Liver (tissue), 9 donors: ENCODE data around the gene OR6B1. TPM values are rescaled to one million over a fixed set of nuclear protein-coding genes. Genes with fewer than 3 reads are reported as not detected.
"Not testable (repeated sequence)": the region's sequence is repeated elsewhere in the genome, so short reads cannot be mapped to it uniquely, and the experiment has no call there.

Experiments used
- DNase-seq: peaks from one replicate; pipeline ENCODE4 v3.0.0-alpha.2; 2017; ENCODE audit warnings: low spot score
- H3K27ac ChIP-seq, 2 donors: one replicate each; pipeline ENCODE4 v1.7.0; 2013; ENCODE audit warnings: inconsistent platforms in 2 of 2, low read length in 2 of 2, control low read depth in 1 of 2, low read depth in 1 of 2, mild to moderate bottlenecking in 1 of 2
- H3K27me3 ChIP-seq, 4 donors: one replicate each; pipeline versions ENCODE4 v1.6.1 to v1.7.0; 2013; ENCODE audit warnings: low read length in 3 of 4, inconsistent platforms in 1 of 4, mild to moderate bottlenecking in 1 of 4, moderate library complexity in 1 of 4; ENCODE audit not compliant: control insufficient read depth in 4 of 4, insufficient read depth in 4 of 4
- H3K36me3 ChIP-seq, 4 donors: one replicate each; pipeline versions ENCODE4 v1.6.1 to v1.7.0; 2013; ENCODE audit warnings: low read length in 3 of 4, mild to moderate bottlenecking in 3 of 4, low read depth in 1 of 4, moderate library complexity in 1 of 4; ENCODE audit not compliant: control insufficient read depth in 4 of 4, insufficient read depth in 3 of 4
- H3K4me1 ChIP-seq, 4 donors: one replicate each; pipeline versions ENCODE4 v1.6.1 to v1.7.0; 2013; ENCODE audit warnings: low read length in 3 of 4, mild to moderate bottlenecking in 3 of 4, moderate library complexity in 1 of 4; ENCODE audit not compliant: control insufficient read depth in 4 of 4, insufficient read depth in 4 of 4
- H3K4me3 ChIP-seq, 3 donors: one replicate each; pipeline versions ENCODE4 v1.6.1 to v1.7.0; 2013; ENCODE audit warnings: low read length in 3 of 3, control low read depth in 1 of 3, low read depth in 1 of 3, mild to moderate bottlenecking in 1 of 3
- H3K9ac ChIP-seq, 2 donors: one replicate each; pipeline ENCODE4 v1.7.0; 2013; ENCODE audit warnings: low read length in 2 of 2, mild to moderate bottlenecking in 2 of 2, moderate library complexity in 2 of 2, control low read depth in 1 of 2, low read depth in 1 of 2
- H3K9me3 ChIP-seq, 4 donors: one replicate each; pipeline versions ENCODE4 v1.6.1 to v1.7.0; 2013; ENCODE audit warnings: low read length in 3 of 4; ENCODE audit not compliant: control insufficient read depth in 4 of 4
- EGR1 ChIP-seq, 2 donors: IDR thresholded peaks; 2 replicates each; pipeline ENCODE4 v1.6.1; 2016 to 2018; ENCODE audit warnings: antibody characterized with exemption in 2 of 2, low read depth in 2 of 2
- FOXA1 ChIP-seq: IDR thresholded peaks from 2 replicates; pipeline ENCODE4 v1.6.1; 2016; ENCODE audit warnings: antibody characterized with exemption
- FOXA2 ChIP-seq: IDR thresholded peaks from 2 replicates; pipeline ENCODE4 v1.6.1; 2016; ENCODE audit warnings: antibody characterized with exemption
- GABPA ChIP-seq, 2 donors: IDR thresholded peaks in 1 of 2; conservative IDR thresholded peaks in 1 of 2; 2 replicates each; pipeline ENCODE4 v1.6.1; 2016; ENCODE audit warnings: antibody characterized with exemption in 2 of 2, mild to moderate bottlenecking in 1 of 2, moderate library complexity in 1 of 2
- HNF4G ChIP-seq: IDR thresholded peaks from 2 replicates; pipeline ENCODE4 v1.6.1; 2016; ENCODE audit warnings: antibody characterized with exemption
- JUND ChIP-seq, 2 donors: IDR thresholded peaks; 2 replicates each; pipeline ENCODE4 v1.6.1; 2016; ENCODE audit warnings: antibody characterized with exemption in 2 of 2
- NR2F2 ChIP-seq: IDR thresholded peaks from 2 replicates; pipeline ENCODE4 v1.6.1; 2016; ENCODE audit warnings: antibody characterized with exemption
- RAD21 ChIP-seq, 2 donors: IDR thresholded peaks; 2 replicates each; pipeline ENCODE4 v1.6.1; 2016; ENCODE audit warnings: antibody characterized with exemption in 2 of 2, mild to moderate bottlenecking in 2 of 2
- RXRA ChIP-seq, 2 donors: IDR thresholded peaks; 2 replicates each; pipeline ENCODE4 v1.6.1; 2017 to 2018; ENCODE audit warnings: antibody characterized with exemption in 2 of 2, mild to moderate bottlenecking in 1 of 2
- SP1 ChIP-seq: IDR thresholded peaks from 2 replicates; pipeline ENCODE4 v1.6.1; 2018; ENCODE audit warnings: antibody characterized with exemption, mild to moderate bottlenecking
- TAF1 ChIP-seq: conservative IDR thresholded peaks from 2 replicates; pipeline ENCODE4 v1.6.1; 2016; ENCODE audit warnings: antibody characterized with exemption, mild to moderate bottlenecking
- YY1 ChIP-seq: IDR thresholded peaks from 2 replicates; pipeline ENCODE4 v1.6.1; 2016; ENCODE audit warnings: antibody characterized with exemption, mild to moderate bottlenecking
- WGBS: extraction: QIAGEN DNeasy Blood & Tissue Kit; methylation state at CpG from one replicate; pipeline ENCODE4 v1.1.7; 2013; 5-methylcytosine and 5-hydroxymethylcytosine counted together
- polyA plus RNA-seq, 2 donors: library from polyadenylated mRNA; stranded (reverse) in 1 of 2; unstranded in 1 of 2; fragments of 200-250 nt in 1 of 2; fragments of >200 nt in 1 of 2; fragmentation: Nextera tagmentation in 1 of 2; extraction: Ambion mirVana in 1 of 2; gene quantifications; one replicate each; pipeline versions ENCODE4 v1.2.1 to v1.2.3, GENCODE V29; 2013 to 2015
- total RNA-seq, 2 donors: library from RNA; depleted of rRNA; stranded (reverse); fragments of >200 nt; gene quantifications; one replicate each; pipeline ENCODE4 v1.2.3, GENCODE V29; 2014
- TF ChIP-seq, protein P1 (sequence below): IDR thresholded peaks from 2 replicates; pipeline ENCODE4 v1.6.1; 2016; ENCODE audit warnings: antibody characterized with exemption, mild to moderate bottlenecking
- TF ChIP-seq, protein P2 (sequence below): IDR thresholded peaks from 2 replicates; pipeline ENCODE4 v1.6.1; 2016; ENCODE audit warnings: antibody characterized with exemption
- TF ChIP-seq, protein P3 (sequence below): IDR thresholded peaks from 2 replicates; pipeline ENCODE4 v1.6.1; 2016; ENCODE audit warnings: antibody characterized with exemption
- TF ChIP-seq, protein P4 (sequence below): fragments of 150-350 bp; IDR thresholded peaks from 2 replicates; pipeline ENCODE4 v1.5.1; 2017; ENCODE audit warnings: improper control_type of control experiment, low read depth, low read length; ENCODE audit not compliant: missing input control
- TF ChIP-seq, protein P5 (sequence below): IDR thresholded peaks from 2 replicates; pipeline ENCODE4 v1.6.1; 2016; ENCODE audit warnings: antibody characterized with exemption
- donor health status: healthy.
- donor health status: healthy.
- donor health status: healthy.
- donor health status: healthy.
- donor health status: healthy.

Gene OR6B1
- total and polyA plus RNA-seq, 4 donors, result 0.05 TPM; not detected in 3

DNA sequence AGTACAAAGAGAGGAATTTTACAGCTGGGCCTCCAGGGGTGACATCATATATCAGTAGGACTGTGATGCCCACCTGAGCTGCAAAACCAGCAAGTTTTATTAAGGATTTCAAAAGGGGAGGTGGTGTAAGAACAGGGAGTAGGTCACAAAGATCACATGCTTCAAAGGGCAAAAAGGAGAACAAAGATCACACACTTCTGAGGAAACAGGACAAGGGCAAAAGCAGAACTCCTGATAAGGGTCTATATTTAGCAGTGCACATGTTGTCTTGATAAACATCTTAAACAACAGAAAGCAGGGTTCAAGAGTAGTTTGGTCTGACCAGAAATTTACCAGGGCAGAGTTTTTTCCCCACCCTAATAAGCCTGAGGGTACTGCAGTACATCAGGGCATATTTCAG is 9.9 kb downstream of the OR6B1 start:
- H3K9me3 ChIP-seq, H3K4me1 ChIP-seq, H3K27me3 ChIP-seq, H3K9ac ChIP-seq, H3K36me3 ChIP-seq, DNase-seq, H3K4me3 ChIP-seq, H3K27ac ChIP-seq: not testable (repeated sequence)

DNA sequence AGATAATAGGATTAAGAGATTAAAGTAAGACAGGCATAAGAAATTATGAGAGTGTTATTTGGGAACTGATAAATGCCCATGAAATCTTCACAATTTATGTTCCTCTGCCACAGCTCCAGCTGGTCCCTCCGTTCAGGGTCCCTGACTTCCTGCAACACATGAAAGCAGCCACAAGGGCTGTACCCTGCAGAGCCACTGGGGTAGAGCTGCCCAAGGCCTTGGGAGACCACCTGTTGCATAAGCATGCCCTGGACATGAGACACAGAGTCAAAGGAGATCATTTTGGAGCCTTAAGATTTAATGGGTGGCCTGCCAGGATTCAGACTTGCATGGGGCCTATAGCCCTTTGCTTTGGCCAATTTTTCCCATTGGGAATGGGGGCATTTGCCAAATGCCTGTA is 10.7 kb downstream of the OR6B1 start:
- WGBS, result 84% methylated on average over 1 of the region's 1 CpG
- not testable (repeated sequence) for H3K4me1 ChIP-seq, H3K36me3 ChIP-seq, H3K4me3 ChIP-seq, H3K9ac ChIP-seq, H3K27ac ChIP-seq, H3K9me3 ChIP-seq, DNase-seq, H3K27me3 ChIP-seq

DNA sequence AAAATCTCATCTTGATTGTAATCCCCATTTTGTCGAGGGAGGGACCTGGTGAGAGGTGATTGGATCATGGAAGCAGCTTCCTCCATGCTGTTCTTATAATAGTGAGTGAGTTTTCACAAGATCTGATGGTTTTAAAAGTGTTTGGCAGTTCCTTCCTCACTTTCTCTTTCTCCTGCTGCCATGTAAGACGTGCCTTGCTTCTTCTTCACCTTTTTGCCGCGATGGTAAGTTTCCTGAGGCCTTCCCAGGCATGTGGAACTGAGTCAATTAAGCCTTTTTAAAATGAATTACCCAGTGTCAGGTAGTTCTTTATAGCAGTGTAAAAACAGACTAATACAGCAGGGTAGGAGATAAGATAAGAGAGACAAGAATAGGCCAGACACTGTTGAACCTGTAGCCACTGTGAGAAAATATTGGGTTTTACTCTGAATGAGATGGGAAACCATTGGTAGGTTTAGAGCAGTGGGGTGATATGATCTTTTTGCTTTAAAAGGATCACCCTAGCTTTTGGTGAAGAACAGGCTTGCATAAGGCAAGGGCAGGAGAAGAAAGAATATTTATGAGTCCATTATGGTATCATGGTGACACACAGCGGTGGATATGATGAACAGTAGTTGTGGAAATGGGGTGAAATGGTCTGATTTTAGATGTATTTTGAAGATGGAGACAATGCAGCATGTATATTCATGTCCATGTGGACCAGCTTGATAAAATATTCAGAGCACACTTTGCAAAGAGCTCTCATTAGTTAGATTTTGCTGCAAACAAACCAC is 11.5 kb downstream of the OR6B1 start:
- 88% methylated on average over 5 of the region's 5 CpGs for WGBS
- no peak overlapping the region for H3K4me3 ChIP-seq
- H3K9ac ChIP-seq, result no peak overlapping the region
- H3K27me3 ChIP-seq, result no peaks in the 10 kb centered on the region
- no peaks in the 10 kb centered on the region for H3K9me3 ChIP-seq
- no peaks in the 10 kb centered on the region for H3K4me1 ChIP-seq
- no peak for TF ChIP-seq SP1
- TF ChIP-seq RAD21 (IDR thresholded peaks at IDR 0.05), result peak; percentile 23 to 53
- TF ChIP-seq JUND (IDR thresholded peaks at IDR 0.05), result no peak
- H3K36me3 ChIP-seq, result no peaks in the 10 kb centered on the region
- no peak overlapping the region for H3K27ac ChIP-seq
- DNase-seq, result no peak

DNA sequence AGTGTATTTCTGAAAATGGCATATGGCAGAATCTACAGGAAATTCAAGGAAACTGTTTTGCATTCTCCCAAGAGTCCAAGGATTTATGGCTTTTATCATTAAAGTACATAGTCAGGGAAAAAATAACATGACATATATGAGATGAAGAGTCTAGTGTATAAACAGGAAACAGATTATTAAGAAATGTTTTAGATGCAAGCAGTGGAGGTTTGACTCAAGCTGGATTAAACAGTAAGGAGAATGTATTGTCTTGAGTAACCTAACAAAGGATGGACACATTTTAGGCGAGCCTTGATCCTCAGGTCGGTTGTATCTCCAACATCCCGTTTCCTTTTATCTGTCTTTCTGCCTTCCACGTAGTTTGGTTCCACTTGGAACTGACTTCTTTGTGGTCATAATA is 17.9 kb downstream of the OR6B1 start:
- H3K9me3 ChIP-seq, result no peaks in the 10 kb centered on the region
- no peaks in the 10 kb centered on the region for H3K27me3 ChIP-seq
- no peak overlapping the region for H3K27ac ChIP-seq
- no peak overlapping the region for H3K9ac ChIP-seq
- no peak for DNase-seq
- no peaks in the 10 kb centered on the region for H3K4me1 ChIP-seq
- no peak overlapping the region for H3K4me3 ChIP-seq
- no peaks in the 10 kb centered on the region for H3K36me3 ChIP-seq
- WGBS, result 87% methylated on average over 4 of the region's 4 CpGs
- TF ChIP-seq SP1 (no peak), RXRA (IDR thresholded peaks at IDR 0.05) (no peak), FOXA2 (no peak), RAD21 (IDR thresholded peaks at IDR 0.05) (no peak), GABPA (IDR thresholded peaks at IDR 0.05 in 1 of 2, conservative IDR thresholded peaks at IDR 0.05 in 1 of 2) (no peak), EGR1 (IDR thresholded peaks at IDR 0.05; ENCODE audit: low read depth in 2 of 2) (no peak), TAF1 (no peak), NR2F2 (no peak), YY1 (no peak), FOXA1 (no peak), HNF4G (no peak)
- TF ChIP-seq, protein P1, sequence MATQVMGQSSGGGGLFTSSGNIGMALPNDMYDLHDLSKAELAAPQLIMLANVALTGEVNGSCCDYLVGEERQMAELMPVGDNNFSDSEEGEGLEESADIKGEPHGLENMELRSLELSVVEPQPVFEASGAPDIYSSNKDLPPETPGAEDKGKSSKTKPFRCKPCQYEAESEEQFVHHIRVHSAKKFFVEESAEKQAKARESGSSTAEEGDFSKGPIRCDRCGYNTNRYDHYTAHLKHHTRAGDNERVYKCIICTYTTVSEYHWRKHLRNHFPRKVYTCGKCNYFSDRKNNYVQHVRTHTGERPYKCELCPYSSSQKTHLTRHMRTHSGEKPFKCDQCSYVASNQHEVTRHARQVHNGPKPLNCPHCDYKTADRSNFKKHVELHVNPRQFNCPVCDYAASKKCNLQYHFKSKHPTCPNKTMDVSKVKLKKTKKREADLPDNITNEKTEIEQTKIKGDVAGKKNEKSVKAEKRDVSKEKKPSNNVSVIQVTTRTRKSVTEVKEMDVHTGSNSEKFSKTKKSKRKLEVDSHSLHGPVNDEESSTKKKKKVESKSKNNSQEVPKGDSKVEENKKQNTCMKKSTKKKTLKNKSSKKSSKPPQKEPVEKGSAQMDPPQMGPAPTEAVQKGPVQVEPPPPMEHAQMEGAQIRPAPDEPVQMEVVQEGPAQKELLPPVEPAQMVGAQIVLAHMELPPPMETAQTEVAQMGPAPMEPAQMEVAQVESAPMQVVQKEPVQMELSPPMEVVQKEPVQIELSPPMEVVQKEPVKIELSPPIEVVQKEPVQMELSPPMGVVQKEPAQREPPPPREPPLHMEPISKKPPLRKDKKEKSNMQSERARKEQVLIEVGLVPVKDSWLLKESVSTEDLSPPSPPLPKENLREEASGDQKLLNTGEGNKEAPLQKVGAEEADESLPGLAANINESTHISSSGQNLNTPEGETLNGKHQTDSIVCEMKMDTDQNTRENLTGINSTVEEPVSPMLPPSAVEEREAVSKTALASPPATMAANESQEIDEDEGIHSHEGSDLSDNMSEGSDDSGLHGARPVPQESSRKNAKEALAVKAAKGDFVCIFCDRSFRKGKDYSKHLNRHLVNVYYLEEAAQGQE, result no peak
- TF ChIP-seq, protein P2, sequence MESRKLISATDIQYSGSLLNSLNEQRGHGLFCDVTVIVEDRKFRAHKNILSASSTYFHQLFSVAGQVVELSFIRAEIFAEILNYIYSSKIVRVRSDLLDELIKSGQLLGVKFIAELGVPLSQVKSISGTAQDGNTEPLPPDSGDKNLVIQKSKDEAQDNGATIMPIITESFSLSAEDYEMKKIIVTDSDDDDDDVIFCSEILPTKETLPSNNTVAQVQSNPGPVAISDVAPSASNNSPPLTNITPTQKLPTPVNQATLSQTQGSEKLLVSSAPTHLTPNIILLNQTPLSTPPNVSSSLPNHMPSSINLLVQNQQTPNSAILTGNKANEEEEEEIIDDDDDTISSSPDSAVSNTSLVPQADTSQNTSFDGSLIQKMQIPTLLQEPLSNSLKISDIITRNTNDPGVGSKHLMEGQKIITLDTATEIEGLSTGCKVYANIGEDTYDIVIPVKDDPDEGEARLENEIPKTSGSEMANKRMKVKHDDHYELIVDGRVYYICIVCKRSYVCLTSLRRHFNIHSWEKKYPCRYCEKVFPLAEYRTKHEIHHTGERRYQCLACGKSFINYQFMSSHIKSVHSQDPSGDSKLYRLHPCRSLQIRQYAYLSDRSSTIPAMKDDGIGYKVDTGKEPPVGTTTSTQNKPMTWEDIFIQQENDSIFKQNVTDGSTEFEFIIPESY, result no peak
- TF ChIP-seq, protein P3, sequence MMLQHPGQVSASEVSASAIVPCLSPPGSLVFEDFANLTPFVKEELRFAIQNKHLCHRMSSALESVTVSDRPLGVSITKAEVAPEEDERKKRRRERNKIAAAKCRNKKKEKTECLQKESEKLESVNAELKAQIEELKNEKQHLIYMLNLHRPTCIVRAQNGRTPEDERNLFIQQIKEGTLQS, result no peak
- TF ChIP-seq, protein P4, sequence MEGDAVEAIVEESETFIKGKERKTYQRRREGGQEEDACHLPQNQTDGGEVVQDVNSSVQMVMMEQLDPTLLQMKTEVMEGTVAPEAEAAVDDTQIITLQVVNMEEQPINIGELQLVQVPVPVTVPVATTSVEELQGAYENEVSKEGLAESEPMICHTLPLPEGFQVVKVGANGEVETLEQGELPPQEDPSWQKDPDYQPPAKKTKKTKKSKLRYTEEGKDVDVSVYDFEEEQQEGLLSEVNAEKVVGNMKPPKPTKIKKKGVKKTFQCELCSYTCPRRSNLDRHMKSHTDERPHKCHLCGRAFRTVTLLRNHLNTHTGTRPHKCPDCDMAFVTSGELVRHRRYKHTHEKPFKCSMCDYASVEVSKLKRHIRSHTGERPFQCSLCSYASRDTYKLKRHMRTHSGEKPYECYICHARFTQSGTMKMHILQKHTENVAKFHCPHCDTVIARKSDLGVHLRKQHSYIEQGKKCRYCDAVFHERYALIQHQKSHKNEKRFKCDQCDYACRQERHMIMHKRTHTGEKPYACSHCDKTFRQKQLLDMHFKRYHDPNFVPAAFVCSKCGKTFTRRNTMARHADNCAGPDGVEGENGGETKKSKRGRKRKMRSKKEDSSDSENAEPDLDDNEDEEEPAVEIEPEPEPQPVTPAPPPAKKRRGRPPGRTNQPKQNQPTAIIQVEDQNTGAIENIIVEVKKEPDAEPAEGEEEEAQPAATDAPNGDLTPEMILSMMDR, result no peak
- TF ChIP-seq, protein P5, sequence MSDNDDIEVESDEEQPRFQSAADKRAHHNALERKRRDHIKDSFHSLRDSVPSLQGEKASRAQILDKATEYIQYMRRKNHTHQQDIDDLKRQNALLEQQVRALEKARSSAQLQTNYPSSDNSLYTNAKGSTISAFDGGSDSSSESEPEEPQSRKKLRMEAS, result no peak
